ENCODE results near the gene JAK1.
"Not testable (repeated sequence)": the region's sequence is repeated elsewhere in the genome, so short reads cannot be mapped to it uniquely, and the experiment has no call there.

JAK1 gene

GRCh38 chr1:64844175-64844574 lies 122.2 kb downstream of the JAK1 start:
- no peak for DNase-seq (ENCODE audit: low read depth in 4 of 4, low spot score in 1 of 4)

- no peak for DNase-seq (ENCODE audit: low read depth in 4 of 4, low spot score in 1 of 4)
These were observed 122.7 kb downstream of the JAK1 start for GRCh38 chr1:64843675-64844074.

GRCh38 chr1:64842224-64842623 lies 124.1 kb downstream of the JAK1 start:
- DNase-seq (ENCODE audit: low read depth in 4 of 4, low spot score in 1 of 4): no peak

GRCh38 chr1:64841330-64842065 lies 124.9 kb downstream of the JAK1 start:
- DNase-seq (ENCODE audit: low read depth in 4 of 4, low spot score in 1 of 4): no peak

GRCh38 chr1:64839732-64840405 lies 126.5 kb downstream of the JAK1 start:
- no peak for DNase-seq (ENCODE audit: low read depth in 4 of 4, low spot score in 1 of 4)

- no peak for DNase-seq (ENCODE audit: low read depth in 4 of 4, low spot score in 1 of 4)
These were observed 127.1 kb downstream of the JAK1 start for GRCh38 chr1:64839261-64839660.

GRCh38 chr1:64838486-64838885 lies 127.9 kb downstream of the JAK1 start:
- no peak for DNase-seq (ENCODE audit: low read depth in 4 of 4, low spot score in 1 of 4)

- no peak for DNase-seq (ENCODE audit: low read depth in 4 of 4, low spot score in 1 of 4)
These were observed 129.5 kb downstream of the JAK1 start for GRCh38 chr1:64836802-64837201.

- DNase-seq (ENCODE audit: low read depth in 4 of 4, low spot score in 1 of 4): no peak
These were observed 131.6 kb downstream of the JAK1 start for GRCh38 chr1:64834734-64835133.

- DNase-seq (ENCODE audit: low read depth in 4 of 4, low spot score in 1 of 4): no peak
These were observed 136.2 kb downstream of the JAK1 start for GRCh38 chr1:64830030-64830651.

GRCh38 chr1:64829411-64830029 lies 136.8 kb downstream of the JAK1 start:
- no peak for DNase-seq (ENCODE audit: low read depth in 4 of 4, low spot score in 1 of 4)

- DNase-seq (ENCODE audit: low read depth in 4 of 4, low spot score in 1 of 4): no peak
These were observed 137.5 kb downstream of the JAK1 start for GRCh38 chr1:64828829-64829228.

GRCh38 chr1:64826991-64827390 lies 139.4 kb downstream of the JAK1 start:
- DNase-seq (ENCODE audit: low read depth in 4 of 4, low spot score in 1 of 4): no peak

GRCh38 chr1:64823691-64824476 lies 142.5 kb downstream of the JAK1 start:
- peak; percentile 30 to 40 (median 36) for DNase-seq (ENCODE audit: low read depth in 4 of 4, low spot score in 1 of 4)

GRCh38 chr1:64822621-64823020 lies 143.7 kb downstream of the JAK1 start:
- DNase-seq (ENCODE audit: low read depth in 4 of 4, low spot score in 1 of 4): no peak

- not testable (repeated sequence) for DNase-seq (ENCODE audit: low read depth in 4 of 4, low spot score in 1 of 4)
These were observed 145.8 kb downstream of the JAK1 start for GRCh38 chr1:64820572-64820971.

GRCh38 chr1:64817364-64817763 lies 149.0 kb downstream of the JAK1 start:
- not testable (repeated sequence) for DNase-seq (ENCODE audit: low read depth in 4 of 4, low spot score in 1 of 4)

GRCh38 chr1:64814427-64814826 lies 151.9 kb downstream of the JAK1 start:
- DNase-seq (ENCODE audit: low read depth in 4 of 4, low spot score in 1 of 4): no peak

GRCh38 chr1:64811131-64811530 lies 155.2 kb downstream of the JAK1 start:
- no peak for DNase-seq (ENCODE audit: low read depth in 4 of 4, low spot score in 1 of 4)

GRCh38 chr1:64810001-64810400 lies 156.3 kb downstream of the JAK1 start:
- no peak for DNase-seq (ENCODE audit: low read depth in 4 of 4, low spot score in 1 of 4)

GRCh38 chr1:64809309-64809708 lies 157.0 kb downstream of the JAK1 start:
- no peak for DNase-seq (ENCODE audit: low read depth in 4 of 4, low spot score in 1 of 4)
